Measurements from ENCODE around the gene CLMN. TPM values are rescaled to one million over a fixed set of nuclear protein-coding genes. Genes with fewer than 3 reads are reported as not detected.

The CLMN gene
- total and polyA plus RNA-seq, 10 of the 15 experiments (the other 5 are each of a cell fraction or from before 2014, with no cell fraction given), result 7.8 to 49.3 (median 18.5) TPM

DNA sequence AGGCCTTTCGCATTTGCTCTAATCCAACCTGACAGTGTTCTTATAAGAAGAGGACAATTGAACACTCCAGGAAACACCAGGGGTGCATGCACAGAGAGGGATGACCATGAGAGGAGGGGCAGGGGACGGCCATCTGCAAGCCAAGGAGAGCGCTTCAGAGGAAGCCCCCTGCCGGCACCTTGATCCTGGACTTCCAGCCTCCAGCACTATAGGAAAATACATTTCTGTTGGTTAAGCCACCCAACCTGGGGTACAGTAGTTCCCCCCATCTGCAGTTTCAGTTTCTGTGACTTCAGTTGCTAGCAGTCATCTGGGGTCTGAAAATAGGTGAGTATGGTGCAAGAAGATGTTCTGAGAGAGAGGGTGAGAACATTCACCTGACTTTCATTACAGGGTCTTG, 64.7 kb downstream of the CLMN start (continued):
- TF ChIP-seq, protein P1, sequence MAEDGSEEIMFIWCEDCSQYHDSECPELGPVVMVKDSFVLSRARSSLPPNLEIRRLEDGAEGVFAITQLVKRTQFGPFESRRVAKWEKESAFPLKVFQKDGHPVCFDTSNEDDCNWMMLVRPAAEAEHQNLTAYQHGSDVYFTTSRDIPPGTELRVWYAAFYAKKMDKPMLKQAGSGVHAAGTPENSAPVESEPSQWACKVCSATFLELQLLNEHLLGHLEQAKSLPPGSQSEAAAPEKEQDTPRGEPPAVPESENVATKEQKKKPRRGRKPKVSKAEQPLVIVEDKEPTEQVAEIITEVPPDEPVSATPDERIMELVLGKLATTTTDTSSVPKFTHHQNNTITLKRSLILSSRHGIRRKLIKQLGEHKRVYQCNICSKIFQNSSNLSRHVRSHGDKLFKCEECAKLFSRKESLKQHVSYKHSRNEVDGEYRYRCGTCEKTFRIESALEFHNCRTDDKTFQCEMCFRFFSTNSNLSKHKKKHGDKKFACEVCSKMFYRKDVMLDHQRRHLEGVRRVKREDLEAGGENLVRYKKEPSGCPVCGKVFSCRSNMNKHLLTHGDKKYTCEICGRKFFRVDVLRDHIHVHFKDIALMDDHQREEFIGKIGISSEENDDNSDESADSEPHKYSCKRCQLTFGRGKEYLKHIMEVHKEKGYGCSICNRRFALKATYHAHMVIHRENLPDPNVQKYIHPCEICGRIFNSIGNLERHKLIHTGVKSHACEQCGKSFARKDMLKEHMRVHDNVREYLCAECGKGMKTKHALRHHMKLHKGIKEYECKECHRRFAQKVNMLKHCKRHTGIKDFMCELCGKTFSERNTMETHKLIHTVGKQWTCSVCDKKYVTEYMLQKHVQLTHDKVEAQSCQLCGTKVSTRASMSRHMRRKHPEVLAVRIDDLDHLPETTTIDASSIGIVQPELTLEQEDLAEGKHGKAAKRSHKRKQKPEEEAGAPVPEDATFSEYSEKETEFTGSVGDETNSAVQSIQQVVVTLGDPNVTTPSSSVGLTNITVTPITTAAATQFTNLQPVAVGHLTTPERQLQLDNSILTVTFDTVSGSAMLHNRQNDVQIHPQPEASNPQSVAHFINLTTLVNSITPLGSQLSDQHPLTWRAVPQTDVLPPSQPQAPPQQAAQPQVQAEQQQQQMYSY (CRISPR knock-in tag; IDR thresholded peaks at IDR 0.05), result no peak
- peak; percentile 90 for TF ChIP-seq EED (IDR thresholded peaks at IDR 0.05; ENCODE audit: low read depth)

DNA sequence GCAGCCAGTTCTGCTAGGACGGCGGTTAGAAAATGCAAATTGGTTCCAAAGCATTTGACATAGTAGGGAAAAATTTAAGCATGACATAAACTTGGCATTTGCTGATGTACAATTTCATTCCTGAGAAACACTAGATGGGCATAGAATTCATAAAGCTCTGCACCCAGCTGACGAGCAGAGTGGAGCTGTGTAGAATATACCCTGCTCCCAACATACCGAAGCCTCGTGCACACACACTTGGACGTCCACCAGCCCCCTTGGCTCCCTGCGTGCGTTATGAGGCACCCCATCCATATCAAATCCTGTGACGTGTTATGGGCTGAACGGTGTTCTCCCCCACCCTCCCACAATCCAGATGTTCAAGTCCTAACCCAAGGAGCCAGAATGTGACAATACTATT, 65.4 kb downstream of the CLMN start:
- no peak overlapping the region for H3K4me2 ChIP-seq (ENCODE audit: control insufficient read depth, insufficient read depth)
- H3K36me3 ChIP-seq (ENCODE audit: control insufficient read depth in 2 of 2, insufficient read depth in 2 of 2, low read length in 1 of 2), result no peaks in the 10 kb centered on the region
- intact Hi-C loops (cut with micrococcal nuclease; ENCODE audit: unreplicated experiment) (no loop called here), in situ Hi-C loops (cut with MboI) (no loop called here)
- ChIA-PET POLR2A (no interaction called here), CTCF (no interaction called here), RAD21 (ENCODE audit: unreplicated experiment) (no interaction called here), SMC1A (ENCODE audit: uncharacterized antibody, unreplicated experiment) (interaction anchor here (1.9 kb wide), 1 partner anchor 36 kb away, joined by 5 read pairs; no protein-coding TSS in a partner anchor)
- H3K79me2 ChIP-seq (ENCODE audit: control insufficient read depth, insufficient read depth, low read length), result no peaks in the 10 kb centered on the region
- no peaks in the 10 kb centered on the region for H3K9me3 ChIP-seq (replicated peaks; ENCODE audit: control insufficient read depth, insufficient read depth, low read length)
- peaks cover 32% of the 10 kb centered on the region for H3K4me1 ChIP-seq (ENCODE audit: control insufficient read depth, insufficient read depth, low read length)
- no peak overlapping the region for H2AFZ ChIP-seq (ENCODE audit: control insufficient read depth, low read depth, low read length)
- BruUV-seq (replicated peaks), result no TSS peak
- H4K20me1 ChIP-seq (ENCODE audit: control insufficient read depth, insufficient read depth), result no peaks in the 10 kb centered on the region
- FAIRE-seq (no peak), DNase-seq (ENCODE audit: low read depth, low spot score) (no peak), ATAC-seq (no peak)
- no peak overlapping the region for H3K27ac ChIP-seq (ENCODE audit: control insufficient read depth, insufficient read depth)
- no peaks in the 10 kb centered on the region for H3K27me3 ChIP-seq (replicated peaks in 1 of 2; ENCODE audit: control insufficient read depth in 2 of 2, insufficient read depth in 2 of 2, low read length in 1 of 2)
- no peak overlapping the region for H3K4me3 ChIP-seq
- 76% methylated on average over 10 of the region's 10 CpGs for WGBS (ENCODE audit: insufficient coverage, insufficient replicate concordance, low lambda C conversion rate, missing lambda C conversion rate)
- H3K9ac ChIP-seq (ENCODE audit: control insufficient read depth, insufficient read depth, low read length), result no peak overlapping the region
- TF ChIP-seq EGR1 (IDR thresholded peaks at IDR 0.05; ENCODE audit: borderline replicate concordance in 1 of 2, low read depth in 2 of 2, low read length in 2 of 2), result no peak
- no peak for TF ChIP-seq BRCA1 (IDR thresholded peaks at IDR 0.05; ENCODE audit: low read depth, low read length)
- no peak for TF ChIP-seq DPF2 (IDR thresholded peaks at IDR 0.05)
- TF ChIP-seq GABPA (IDR thresholded peaks at IDR 0.05; ENCODE audit: low read depth), result no peak
- no peak for TF ChIP-seq KLF5 (IDR thresholded peaks at IDR 0.05; ENCODE audit: partially characterized antibody)
- no peak for TF ChIP-seq NR2C1 (IDR thresholded peaks at IDR 0.05)
- TF ChIP-seq ZNF384 (IDR thresholded peaks at IDR 0.05; ENCODE audit: borderline replicate concordance, low read depth, low read length), result no peak
- no peak for TF ChIP-seq ZNF592 (IDR thresholded peaks at IDR 0.05)
- no peak for TF ChIP-seq E2F4 (IDR thresholded peaks at IDR 0.05; ENCODE audit: low read depth, low read length)
- no peak for TF ChIP-seq SREBF2 (IDR thresholded peaks at IDR 0.05; ENCODE audit: low read length)
- no peak for TF ChIP-seq PBX3 (IDR thresholded peaks at IDR 0.05; ENCODE audit: insufficient replicate concordance, low read depth, low read length)

All from GM12878 (cell line).